Stimulated activated CD8-positive, alpha-beta memory T cell treated with anti-CD3 and anti-CD28 coated beads, Interleukin-2, amount 100 ng/mL, for 1 hour (primary cell): ENCODE data around the gene MAB21L2.
"Not testable (repeated sequence)": the region's sequence is repeated elsewhere in the genome, so short reads cannot be mapped to it uniquely, and the experiment has no call there.

Source experiments
- DNase-seq, 2 donors: peaks; one replicate each; pipeline ENCODE4 v3.0.0-alpha.2; 2020; ENCODE audit warnings: low read depth in 2 of 2

MAB21L2 gene

DNA sequence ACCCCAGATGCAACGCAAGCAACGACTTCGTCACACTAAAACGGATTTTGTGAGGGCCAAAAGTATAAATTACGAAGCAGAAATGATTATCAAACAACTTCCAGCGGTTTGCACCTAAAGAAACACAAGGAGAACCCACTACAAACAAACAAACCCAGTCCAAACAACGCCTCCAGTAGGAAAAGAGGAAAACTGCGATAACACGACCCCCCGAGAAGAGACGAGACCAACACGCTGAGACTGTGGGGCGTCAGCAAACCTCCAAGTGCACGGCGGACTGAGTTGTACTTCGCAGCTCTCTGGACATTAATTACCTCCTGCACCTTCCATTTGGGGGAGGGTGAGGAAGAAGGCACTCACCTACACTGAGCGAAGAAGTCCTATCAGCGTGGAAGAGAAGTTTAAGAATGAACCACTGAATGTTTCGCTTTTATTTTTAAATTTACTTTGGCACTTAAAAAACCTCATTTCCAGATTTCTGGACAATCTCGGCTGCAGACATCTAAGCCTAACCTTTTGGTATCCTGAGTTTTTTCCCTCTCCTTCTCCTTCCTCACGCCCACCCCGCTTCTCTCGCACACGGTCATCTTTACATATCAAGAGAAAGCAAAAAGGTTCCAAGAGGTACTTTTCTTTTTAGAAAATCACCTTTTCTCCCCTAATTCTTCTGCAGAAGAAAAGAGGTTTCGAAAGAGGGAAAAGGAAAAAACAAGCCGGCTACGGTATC is at the start of gene MAB21L2:
TSS of gene MAB21L2 (plus strand) at position 6 of the 727 bp plus-strand sequence. CDS start 879 bp downstream, outside the sequence.
- no peak for DNase-seq

- DNase-seq, result no peak
Measured at GRCh38 chr4:150533673-150534072, 48.3 kb upstream of the MAB21L2 start.

GRCh38 chr4:150534818-150535217 is 47.1 kb upstream of the MAB21L2 start:
- no peak for DNase-seq

DNA sequence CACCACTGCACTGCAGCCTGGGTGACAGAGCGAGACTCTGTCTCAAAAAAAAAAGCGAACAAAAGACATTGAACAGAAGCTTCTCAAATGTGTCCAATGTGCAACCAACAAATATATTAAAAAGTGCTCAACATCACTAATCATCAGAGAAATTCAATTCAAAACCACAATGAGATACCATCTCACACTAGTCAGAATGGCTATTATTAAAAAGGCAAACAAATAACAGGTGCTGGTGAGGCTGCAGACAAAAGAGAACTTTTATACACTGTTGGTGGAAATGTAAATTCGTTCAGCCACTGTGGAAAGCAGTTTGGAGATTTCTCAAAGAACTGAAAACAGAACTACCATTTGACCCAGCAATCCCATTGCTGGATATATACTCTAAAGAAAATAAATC is 44.0 kb upstream of the MAB21L2 start:
- DNase-seq, result not testable (repeated sequence)

DNA sequence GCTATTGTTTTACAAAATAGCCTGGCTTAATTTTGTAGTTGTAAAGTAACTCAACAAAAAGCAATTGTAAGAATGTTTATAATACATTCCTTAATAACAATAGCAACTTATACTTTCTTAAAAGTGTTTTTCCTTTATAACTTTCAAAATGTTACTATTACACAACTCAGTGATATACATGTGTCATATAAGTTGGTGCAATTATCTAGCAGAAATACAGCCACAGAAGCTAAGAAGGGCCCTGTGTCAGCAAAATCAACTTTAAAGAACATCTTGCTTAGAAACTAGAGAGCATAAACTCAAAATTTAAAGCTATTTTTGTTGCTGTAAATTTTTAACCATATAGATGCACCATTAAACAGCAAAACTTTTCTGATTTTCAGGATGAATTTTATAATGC is 41.4 kb upstream of the MAB21L2 start:
- no peak for DNase-seq

GRCh38 chr4:150540959-150541360 is 41.0 kb upstream of the MAB21L2 start:
- no peak for DNase-seq

- no peak for DNase-seq
Measured at GRCh38 chr4:150541681-150542080, 40.3 kb upstream of the MAB21L2 start.

- DNase-seq, result no peak
Measured at GRCh38 chr4:150543042-150543441, 38.9 kb upstream of the MAB21L2 start.

GRCh38 chr4:150546286-150546685 is 35.7 kb upstream of the MAB21L2 start:
- DNase-seq, result no peak

DNA sequence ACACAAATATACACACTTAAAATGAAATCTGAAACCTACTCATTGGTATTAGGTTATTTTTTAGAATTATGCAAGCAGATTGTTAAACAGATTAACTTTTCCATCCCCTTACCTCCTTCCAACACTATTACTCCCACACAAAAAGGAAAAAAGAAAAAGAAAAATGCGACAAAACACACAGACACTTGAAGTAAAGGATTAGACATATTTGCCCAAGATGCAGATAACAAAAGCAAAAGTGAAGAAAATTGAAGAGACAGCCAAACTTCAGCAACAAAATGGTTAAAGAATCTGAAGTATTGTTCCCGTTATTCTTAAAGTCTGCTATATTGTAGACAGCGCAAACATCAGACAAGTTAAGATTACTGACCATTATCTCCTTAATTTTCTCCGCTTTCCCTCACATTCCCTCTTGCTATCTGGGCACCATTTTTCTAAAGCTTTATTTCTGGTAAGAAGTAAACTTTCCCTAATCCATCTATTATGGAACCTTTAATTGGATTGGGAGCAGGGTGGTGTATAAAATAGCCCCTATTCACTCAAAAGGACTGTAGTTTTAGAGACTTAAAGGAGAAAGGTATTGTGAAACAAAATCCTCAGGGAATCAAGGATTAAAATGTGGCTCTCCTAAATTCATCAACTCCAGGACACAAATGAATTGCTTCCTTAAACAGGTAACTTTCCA is 34.7 kb upstream of the MAB21L2 start:
- DNase-seq, result no peak

- DNase-seq, result not testable (repeated sequence)
Measured at GRCh38 chr4:150557811-150558210, 24.1 kb upstream of the MAB21L2 start.

- no peak for DNase-seq
Measured at GRCh38 chr4:150561143-150561737, 20.7 kb upstream of the MAB21L2 start.

DNA sequence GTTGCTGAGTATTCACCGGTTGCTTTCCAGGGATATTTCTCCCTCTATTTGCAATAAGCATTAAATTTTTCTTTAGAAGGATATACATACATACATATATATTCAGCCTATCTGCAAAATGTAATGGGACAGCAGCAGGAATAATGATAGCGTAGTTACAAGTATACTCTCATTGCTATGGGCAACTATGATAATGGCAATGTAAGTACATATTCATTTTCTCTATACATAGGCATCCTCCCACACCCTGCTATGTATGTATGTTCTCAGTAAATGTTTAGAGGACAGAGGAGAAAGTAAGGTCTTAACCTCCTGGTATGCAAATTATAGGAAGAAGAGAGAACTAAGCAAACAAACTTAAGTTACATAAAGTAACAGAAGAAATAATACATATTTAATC is 19.7 kb upstream of the MAB21L2 start:
- DNase-seq, result no peak

GRCh38 chr4:150562751-150563150 is 19.2 kb upstream of the MAB21L2 start:
- no peak for DNase-seq

DNA sequence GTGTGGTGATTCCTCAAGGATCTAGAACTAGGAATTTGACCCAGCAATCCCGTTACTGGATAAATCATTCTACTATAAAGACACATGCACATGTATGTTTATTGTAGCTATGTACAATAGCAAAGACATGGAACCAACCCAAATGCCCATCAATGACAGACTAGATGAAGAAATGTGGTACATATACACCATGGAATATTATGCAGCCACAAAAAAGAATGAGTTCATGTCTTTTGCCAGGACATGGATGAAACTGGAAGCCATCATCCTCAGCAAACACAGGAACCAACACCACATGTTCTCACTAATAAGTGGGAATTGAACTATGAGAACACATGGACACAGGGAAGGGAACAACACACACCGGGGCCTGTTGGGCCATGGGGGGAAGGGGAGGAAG is 17.0 kb upstream of the MAB21L2 start:
- not testable (repeated sequence) for DNase-seq

GRCh38 chr4:150567070-150567469 is 14.9 kb upstream of the MAB21L2 start:
- DNase-seq, result no peak

- no peak for DNase-seq
Measured at GRCh38 chr4:150569384-150569987, 12.5 kb upstream of the MAB21L2 start.

DNA sequence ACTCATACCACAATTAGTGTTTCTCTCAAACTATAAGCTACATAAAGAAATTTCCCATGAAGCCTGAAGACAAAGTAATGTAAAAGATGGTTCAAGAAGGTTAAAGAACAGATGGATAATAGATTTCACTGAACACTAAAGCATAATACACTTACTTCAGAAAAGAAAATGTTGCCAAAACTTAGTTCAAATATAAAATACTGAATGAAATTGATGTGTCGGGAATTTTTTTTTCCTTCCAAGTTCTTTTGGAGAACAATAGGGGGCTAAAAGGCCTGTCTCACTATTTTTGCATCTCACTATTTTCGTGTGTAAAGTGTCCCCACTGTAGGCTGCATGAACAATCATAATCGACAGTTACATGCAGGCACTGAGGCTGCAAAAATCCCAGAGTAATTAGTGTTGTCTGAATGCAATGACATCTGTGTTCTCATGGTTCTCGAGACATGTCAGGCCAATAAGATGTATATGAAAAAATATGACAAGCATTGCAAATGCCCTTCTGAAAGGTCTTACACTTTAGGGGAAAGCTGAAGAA is 11.9 kb upstream of the MAB21L2 start:
- no peak for DNase-seq

- DNase-seq, result no peak
Measured at GRCh38 chr4:150570862-150571261, 11.1 kb upstream of the MAB21L2 start.

DNA sequence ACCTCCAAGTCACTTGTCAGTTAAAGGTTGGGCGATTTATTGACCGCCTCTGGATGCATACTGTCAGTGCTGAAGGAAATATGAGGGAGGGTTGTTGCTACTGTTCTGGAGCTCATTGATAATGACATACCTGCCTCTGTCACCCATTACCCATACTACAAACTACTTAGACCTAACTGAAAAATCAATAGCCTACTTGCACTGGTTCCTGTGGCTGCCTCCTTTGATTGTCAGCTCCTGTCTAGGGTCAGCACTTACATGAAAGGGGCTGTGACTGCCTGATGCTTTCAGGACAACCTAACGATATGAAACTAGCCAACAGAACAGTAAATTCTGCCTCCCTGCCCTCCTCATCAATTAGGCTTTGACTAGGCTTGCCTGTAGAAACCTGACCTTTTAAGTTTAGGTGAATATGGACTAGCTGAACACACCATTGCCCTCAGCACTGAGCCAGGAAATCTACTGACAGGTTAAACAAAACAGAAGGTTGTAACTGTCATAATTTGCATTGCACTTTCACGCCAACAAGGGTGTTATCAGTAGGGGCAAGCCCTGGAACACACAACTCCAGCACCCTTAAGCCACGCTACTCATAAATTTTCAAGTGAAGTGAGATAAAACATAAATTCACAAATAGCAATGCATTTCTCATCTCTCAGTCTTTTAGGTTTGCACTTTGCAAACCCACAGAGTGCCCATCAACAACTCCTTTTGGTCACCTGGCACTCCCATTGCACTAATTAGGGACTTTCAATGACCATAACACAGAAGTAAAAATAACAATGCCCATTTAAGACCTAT is 9.0 kb upstream of the MAB21L2 start:
- no peak for DNase-seq

GRCh38 chr4:150573534-150573933 is 8.4 kb upstream of the MAB21L2 start:
- DNase-seq, result no peak
